SK-N-SH (cell line): ENCODE results near the gene NBEAL2. TPM values are rescaled to one million over a fixed set of nuclear protein-coding genes. Genes with fewer than 3 reads are reported as not detected.

Source experiments
- CTCF ChIA-PET: fragments of 300-600, 350-600 bp; formaldehyde crosslinking; extraction: SDS; loops from one replicate; lab custom pipeline; 2021; lab: Yijun Ruan, JAX
- POLR2A ChIA-PET: fragments of 350-600 bp; sonication (Branson Sonifier 250); formaldehyde crosslinking; extraction: SDS; loops from one replicate; lab custom pipeline; 2020; ENCODE audit warnings: antibody characterized with exemption, inconsistent platforms; lab: Yijun Ruan, JAX
- DNase-seq: peaks from one replicate; pipeline ENCODE4 v3.0.0; 2012
- H2AFZ ChIP-seq: fragments of 200-600 bp; sonication (generic); 2 replicates; pipeline ENCODE4 v1.8.1; 2016; ENCODE audit warnings: antibody characterized with exemption, mild to moderate bottlenecking, low read depth
- H3F3A ChIP-seq: fragments of 200-600 bp; sonication (generic); replicated peaks from 2 replicates; pipeline ENCODE3; 2016; ENCODE audit warnings: antibody characterized with exemption, mild to moderate bottlenecking; ENCODE audit not compliant: insufficient read depth
- H3K27ac ChIP-seq, 2 experiments: fragments of 200-500 bp in 1 of 2; fragments of 200-600 bp in 1 of 2; sonication (Bioruptor generic) in 1 of 2; sonication (generic), shearing (Covaris generic) in 1 of 2; 2 replicates each; pipeline versions ENCODE4 v1.5.1 to v1.6.1; 2014 to 2016; ENCODE audit warnings: low read depth in 2 of 2, inconsistent platforms in 1 of 2, low read length in 1 of 2, mild to moderate bottlenecking in 1 of 2, mixed read lengths in 1 of 2
- H3K27me3 ChIP-seq: fragments of 200-600 bp; sonication (generic), shearing (Covaris generic); 2 replicates; pipeline ENCODE4 v1.6.1; 2016; ENCODE audit warnings: mixed run types; ENCODE audit not compliant: insufficient read depth
- H3K36me3 ChIP-seq, 2 experiments: fragments of 200-500 bp in 1 of 2; fragments of 200-600 bp in 1 of 2; sonication (Bioruptor generic) in 1 of 2; sonication (generic) in 1 of 2; replicated peaks in 1 of 2; 2 replicates each; pipeline versions ENCODE3 to v1.5.1; 2014 to 2016; ENCODE audit warnings: low read length in 1 of 2, mild to moderate bottlenecking in 1 of 2; ENCODE audit not compliant: insufficient read depth in 2 of 2, control insufficient read depth in 1 of 2
- H3K4me1 ChIP-seq, 2 experiments: fragments of 200-500 bp in 1 of 2; fragments of 200-600 bp in 1 of 2; sonication (Bioruptor generic) in 1 of 2; sonication (generic), shearing (Covaris generic) in 1 of 2; 2 replicates each; pipeline versions ENCODE4 v1.5.1 to v1.6.1; 2014 to 2016; ENCODE audit warnings: low read depth in 1 of 2, low read length in 1 of 2, mixed run types in 1 of 2; ENCODE audit not compliant: insufficient read depth in 2 of 2, control insufficient read depth in 1 of 2
- H3K4me2 ChIP-seq: fragments of 200-600 bp; sonication (generic), shearing (Covaris generic); 2 replicates; pipeline ENCODE4 v1.6.1; 2017; ENCODE audit warnings: mixed run types
- H3K4me3 ChIP-seq, 2 experiments: fragments of 200-500 bp in 1 of 2; fragments of 200-600 bp in 1 of 2; sonication (Bioruptor generic) in 1 of 2; sonication (generic), shearing (Covaris generic) in 1 of 2; 2 replicates each; pipeline versions ENCODE4 v1.5.1 to v1.8.1; 2014 to 2016; ENCODE audit warnings: low read depth in 2 of 2, inconsistent platforms in 1 of 2, low read length in 1 of 2, mild to moderate bottlenecking in 1 of 2, mixed read lengths in 1 of 2, moderate library complexity in 1 of 2
- H3K79me2 ChIP-seq: fragments of 200-600 bp; sonication (generic); 2 replicates; pipeline ENCODE4 v1.8.1; 2017; ENCODE audit warnings: mild to moderate bottlenecking; ENCODE audit not compliant: insufficient read depth
- H3K9ac ChIP-seq: fragments of 200-600 bp; sonication (generic); 2 replicates; pipeline ENCODE4 v1.6.1; 2017; ENCODE audit warnings: mixed run types
- H3K9me2 ChIP-seq: fragments of 200-600 bp; sonication (generic); 2 replicates; pipeline ENCODE4 v1.6.1; 2017; ENCODE audit warnings: mixed run types
- H3K9me3 ChIP-seq: fragments of 200-600 bp; sonication (generic); 2 replicates; pipeline ENCODE4 v1.6.1; 2017; ENCODE audit warnings: mixed run types, mild to moderate bottlenecking, moderate library complexity
- H4K20me1 ChIP-seq: fragments of 200-600 bp; sonication (generic); 2 replicates; pipeline ENCODE4 v1.6.1; 2017; ENCODE audit warnings: mild to moderate bottlenecking, mixed run types; ENCODE audit not compliant: insufficient read depth
- CHD2 ChIP-seq: fragments of 150-350 bp; IDR thresholded peaks from 2 replicates; pipeline ENCODE4 v1.6.1; 2018; ENCODE audit warnings: low read length; ENCODE audit not compliant: partially characterized antibody
- EP300 ChIP-seq, 2 experiments: IDR thresholded peaks; 2 replicates each; pipeline versions ENCODE4 v1.4.0 to v1.6.1; 2012; ENCODE audit warnings: borderline replicate concordance in 1 of 2, low read depth in 1 of 2, low read length in 1 of 2
- GABPA ChIP-seq: IDR thresholded peaks from 2 replicates; pipeline ENCODE4 v1.4.0; 2012; ENCODE audit warnings: low read depth, mild to moderate bottlenecking
- GATA2 ChIP-seq: sonication (generic); formaldehyde crosslinking; IDR thresholded peaks from 2 replicates; pipeline ENCODE4 v1.5.0; 2020; ENCODE audit warnings: mild to moderate bottlenecking, missing genetic modification reagents
- JUND ChIP-seq: IDR thresholded peaks from 2 replicates; pipeline ENCODE4 v1.4.0; 2012
- POLR2AphosphoS5 ChIP-seq: IDR thresholded peaks from 2 replicates; pipeline ENCODE4 v1.6.1; 2012; ENCODE audit warnings: low read depth, low read length
- RAD21 ChIP-seq: IDR thresholded peaks from 2 replicates; pipeline ENCODE4 v1.6.1; 2012; ENCODE audit warnings: mild to moderate bottlenecking, low read length
- SIN3A ChIP-seq: IDR thresholded peaks from 2 replicates; pipeline ENCODE4 v1.6.1; 2012; ENCODE audit warnings: low read depth, mild to moderate bottlenecking, low read length, moderate library complexity, borderline replicate concordance
- SMC3 ChIP-seq: IDR thresholded peaks from 2 replicates; pipeline ENCODE4 v1.6.1; 2012; ENCODE audit warnings: low read depth, low read length, improper control_type of control experiment
- TAF1 ChIP-seq: IDR thresholded peaks from 2 replicates; pipeline ENCODE4 v1.6.1; 2012; ENCODE audit warnings: low read depth, mild to moderate bottlenecking, low read length, moderate library complexity, borderline replicate concordance
- USF2 ChIP-seq: fragments of 150-350 bp; IDR thresholded peaks from 2 replicates; pipeline ENCODE4 v1.6.1; 2017; ENCODE audit warnings: antibody characterized with exemption, low read length, low read depth, borderline replicate concordance
- WGBS: methylation state at CpG from one replicate; pipeline ENCODE4 v1.1.6; 2017; ENCODE audit warnings: low lambda C conversion rate; 5-methylcytosine and 5-hydroxymethylcytosine counted together
- polyA plus RNA-seq, 3 experiments: library from polyadenylated mRNA; depleted of rRNA; stranded (reverse); fragments of >200 nt; gene quantifications; 2 replicates each; pipeline ENCODE4 v1.2.3, GENCODE V29; 2012
- TF ChIP-seq, protein P1 (sequence below): IDR thresholded peaks from 2 replicates; pipeline ENCODE4 v1.4.0; 2012; ENCODE audit warnings: low read depth
- TF ChIP-seq, protein P2 (sequence below): IDR thresholded peaks from 2 replicates; pipeline ENCODE4; 2012
- TF ChIP-seq, protein P3 (sequence below): fragments of 200-600 bp; sonication (generic); IDR thresholded peaks from 2 replicates; pipeline ENCODE4 v1.6.1; 2017; ENCODE audit warnings: antibody characterized with exemption, mild to moderate bottlenecking, moderate library complexity

NBEAL2 gene
- polyA plus RNA-seq, 1 of the 3 experiments (the other 2 are of a cell fraction) = 20.3 TPM

DNA sequence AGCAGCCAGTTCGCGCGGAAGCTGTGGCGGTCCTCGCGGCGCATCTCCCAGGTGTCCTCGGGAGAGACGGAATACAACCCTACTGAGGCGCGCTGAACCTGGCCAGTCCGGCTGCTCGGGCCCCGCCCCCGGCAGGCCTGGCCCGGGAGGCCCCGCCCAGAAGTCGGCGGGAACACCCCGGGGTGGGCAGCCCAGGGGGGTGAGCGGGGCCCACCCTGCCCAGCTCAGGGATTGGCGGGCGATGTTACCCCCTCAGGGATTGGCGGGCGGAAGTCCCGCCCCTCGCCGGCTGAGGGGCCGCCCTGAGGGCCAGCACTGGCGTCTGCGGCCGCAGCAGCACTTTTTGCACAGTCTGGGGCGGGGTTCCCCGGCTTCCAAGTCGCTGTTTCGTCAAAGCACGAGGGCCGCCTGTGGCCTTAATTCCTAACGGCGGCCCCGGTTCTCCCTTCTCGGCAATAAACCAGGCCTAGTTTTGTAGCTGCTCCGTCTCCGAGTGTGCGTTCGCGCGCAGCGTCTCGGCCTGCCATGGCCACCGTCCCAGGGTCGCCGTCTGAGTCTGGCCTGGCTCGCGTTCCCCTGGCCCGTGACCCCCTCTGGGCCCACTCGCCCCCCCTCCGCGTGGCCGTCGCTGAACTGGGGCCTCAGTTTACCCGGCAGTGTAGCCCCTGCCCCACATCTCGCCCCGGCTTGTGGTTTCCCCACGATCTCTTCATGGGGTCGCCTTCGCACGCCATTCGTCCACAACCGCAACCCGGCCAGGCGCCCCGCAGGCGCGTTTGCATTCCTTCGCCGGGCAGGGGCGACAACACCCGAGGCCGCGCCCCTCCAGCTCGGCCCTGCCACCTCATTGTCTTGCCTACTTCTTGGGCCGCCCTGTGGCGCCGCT lies 30.0 kb downstream of the NBEAL2 start:
- peaks cover 0 to 15% of the 10 kb centered on the region in 2 experiments; a peak in 1 of 4 replicates for H3K4me1 ChIP-seq
- 50% methylated on average over 35 of the region's 85 CpGs for WGBS
- no peaks in the 10 kb centered on the region for H3K9me2 ChIP-seq
- peak overlapping the region; percentile 42 to 72; a peak in 3 of 4 replicates for H3K27ac ChIP-seq
- no peaks in the 10 kb centered on the region for H3K9me3 ChIP-seq
- TF ChIP-seq, protein P1, sequence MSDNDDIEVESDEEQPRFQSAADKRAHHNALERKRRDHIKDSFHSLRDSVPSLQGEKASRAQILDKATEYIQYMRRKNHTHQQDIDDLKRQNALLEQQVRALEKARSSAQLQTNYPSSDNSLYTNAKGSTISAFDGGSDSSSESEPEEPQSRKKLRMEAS = peak; percentile 57
- TF ChIP-seq, protein P2, sequence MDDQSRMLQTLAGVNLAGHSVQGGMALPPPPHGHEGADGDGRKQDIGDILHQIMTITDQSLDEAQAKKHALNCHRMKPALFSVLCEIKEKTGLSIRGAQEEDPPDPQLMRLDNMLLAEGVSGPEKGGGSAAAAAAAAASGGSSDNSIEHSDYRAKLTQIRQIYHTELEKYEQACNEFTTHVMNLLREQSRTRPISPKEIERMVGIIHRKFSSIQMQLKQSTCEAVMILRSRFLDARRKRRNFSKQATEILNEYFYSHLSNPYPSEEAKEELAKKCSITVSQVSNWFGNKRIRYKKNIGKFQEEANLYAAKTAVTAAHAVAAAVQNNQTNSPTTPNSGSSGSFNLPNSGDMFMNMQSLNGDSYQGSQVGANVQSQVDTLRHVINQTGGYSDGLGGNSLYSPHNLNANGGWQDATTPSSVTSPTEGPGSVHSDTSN = peak; percentile 92
- TF ChIP-seq RAD21 (no peak; the same call in 1 of the 2 replicates), JUND (no peak), SIN3A (peak; percentile 59; the same call in 1 of the 2 replicates), POLR2AphosphoS5 (peak; percentile 88), EP300 (IDR thresholded peaks at IDR 0.05; ENCODE audit: borderline replicate concordance in 1 of 2, low read depth in 1 of 2, low read length in 1 of 2) (no peak), SMC3 (no peak), GATA2 (no peak), TAF1 (peak; percentile 66), GABPA (peak; percentile 74), CHD2 (peak; percentile 29), USF2 (no peak)
- TF ChIP-seq, protein P3, sequence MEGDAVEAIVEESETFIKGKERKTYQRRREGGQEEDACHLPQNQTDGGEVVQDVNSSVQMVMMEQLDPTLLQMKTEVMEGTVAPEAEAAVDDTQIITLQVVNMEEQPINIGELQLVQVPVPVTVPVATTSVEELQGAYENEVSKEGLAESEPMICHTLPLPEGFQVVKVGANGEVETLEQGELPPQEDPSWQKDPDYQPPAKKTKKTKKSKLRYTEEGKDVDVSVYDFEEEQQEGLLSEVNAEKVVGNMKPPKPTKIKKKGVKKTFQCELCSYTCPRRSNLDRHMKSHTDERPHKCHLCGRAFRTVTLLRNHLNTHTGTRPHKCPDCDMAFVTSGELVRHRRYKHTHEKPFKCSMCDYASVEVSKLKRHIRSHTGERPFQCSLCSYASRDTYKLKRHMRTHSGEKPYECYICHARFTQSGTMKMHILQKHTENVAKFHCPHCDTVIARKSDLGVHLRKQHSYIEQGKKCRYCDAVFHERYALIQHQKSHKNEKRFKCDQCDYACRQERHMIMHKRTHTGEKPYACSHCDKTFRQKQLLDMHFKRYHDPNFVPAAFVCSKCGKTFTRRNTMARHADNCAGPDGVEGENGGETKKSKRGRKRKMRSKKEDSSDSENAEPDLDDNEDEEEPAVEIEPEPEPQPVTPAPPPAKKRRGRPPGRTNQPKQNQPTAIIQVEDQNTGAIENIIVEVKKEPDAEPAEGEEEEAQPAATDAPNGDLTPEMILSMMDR = no peak
- TF ChIP-seq, all 33 proteins: peak for 7
- H3F3A ChIP-seq = no peaks in the 10 kb centered on the region
- CTCF ChIA-PET = interaction anchor here (1.0 to 2.2 kb wide), 2 partner anchors 41 to 100 kb away, joined by 3 to 5 read pairs; no protein-coding TSS in a partner anchor
- peak; percentile 99 for DNase-seq
- H3K27me3 ChIP-seq = no peaks in the 10 kb centered on the region
- H3K36me3 ChIP-seq = peaks cover 0 to 12% of the 10 kb centered on the region in 2 experiments
- H3K79me2 ChIP-seq = no peaks in the 10 kb centered on the region
- H4K20me1 ChIP-seq = no peaks in the 10 kb centered on the region
- peak overlapping the region; percentile 48 to 61 for H3K4me3 ChIP-seq
- POLR2A ChIA-PET = interaction anchor here (1.0 to 1.2 kb wide), 3 partner anchors 19 to 371 kb away, joined by 3 to 5 read pairs (median 4); partner anchors contain the start of genes PTPN23 and SETD2
- H3K4me2 ChIP-seq = peak overlapping the region; percentile 89
- peak overlapping the region; percentile 87; the same call in 1 of the 2 replicates for H2AFZ ChIP-seq
- peak overlapping the region; percentile 65; the same call in 1 of the 2 replicates for H3K9ac ChIP-seq
